Tongue (tissue), 2 donors: ENCODE measurements around the gene PPL. TPM values are rescaled to one million over a fixed set of nuclear protein-coding genes. Genes with fewer than 3 reads are reported as not detected.
"Not testable (repeated sequence)": the region's sequence is repeated elsewhere in the genome, so short reads cannot be mapped to it uniquely, and the experiment has no call there.

Experiments
- DNase-seq: peaks from one replicate; pipeline ENCODE4 v3.0.0-alpha.2; 2015
- total RNA-seq: library from RNA; depleted of rRNA; stranded (reverse); fragments of >200 nt; gene quantifications from one replicate; pipeline ENCODE4 v1.2.3, GENCODE V29; 2014

PPL gene
- total RNA-seq, 1 donor from 2014 or later: 105 TPM

DNA sequence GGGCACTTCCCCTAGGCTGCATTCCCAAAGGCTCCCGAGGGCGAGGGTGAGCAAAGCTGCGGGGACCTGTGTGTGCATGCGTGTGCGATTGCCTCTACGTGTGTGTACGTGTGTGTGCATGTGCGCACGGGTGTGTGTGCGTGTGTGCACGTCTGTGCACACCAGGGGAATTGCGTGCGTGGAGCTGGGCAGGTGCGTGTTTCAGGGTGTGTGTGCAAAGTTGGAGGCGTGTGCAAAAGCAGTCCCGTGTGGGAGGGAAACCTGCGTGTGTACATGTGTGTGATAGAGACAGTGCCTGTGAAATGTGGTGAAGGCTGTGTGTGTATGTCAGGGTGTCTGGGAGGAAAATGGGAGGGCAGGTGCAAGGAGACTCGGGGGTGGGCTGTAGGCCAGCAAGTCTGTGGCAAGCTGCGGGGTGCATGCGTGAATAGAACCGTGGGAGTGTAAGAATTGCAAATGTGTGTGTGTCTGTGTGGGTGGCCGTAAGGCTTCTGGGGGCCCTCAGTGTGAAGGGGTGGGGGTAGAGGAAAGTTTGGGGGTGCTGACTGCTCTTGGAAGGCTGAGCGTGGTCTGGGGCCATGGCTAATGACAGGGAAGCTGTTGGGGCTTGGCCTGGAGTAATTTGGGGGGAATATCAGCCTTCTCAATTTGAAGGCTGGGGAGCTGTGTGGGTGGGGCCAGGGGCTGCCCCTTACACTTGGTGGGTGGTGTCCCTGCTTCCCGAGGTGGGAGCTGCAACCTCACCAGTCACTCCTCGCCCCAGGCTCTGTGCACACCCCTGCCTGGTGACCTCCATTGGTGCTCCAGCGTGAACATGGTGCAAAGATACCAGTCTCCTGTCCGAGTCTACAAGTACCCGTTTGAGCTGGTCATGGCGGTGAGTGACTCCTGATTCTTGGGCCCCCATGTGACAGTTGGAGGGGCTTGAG, 21.8 kb upstream of the PPL start:
- no peak for DNase-seq

DNA sequence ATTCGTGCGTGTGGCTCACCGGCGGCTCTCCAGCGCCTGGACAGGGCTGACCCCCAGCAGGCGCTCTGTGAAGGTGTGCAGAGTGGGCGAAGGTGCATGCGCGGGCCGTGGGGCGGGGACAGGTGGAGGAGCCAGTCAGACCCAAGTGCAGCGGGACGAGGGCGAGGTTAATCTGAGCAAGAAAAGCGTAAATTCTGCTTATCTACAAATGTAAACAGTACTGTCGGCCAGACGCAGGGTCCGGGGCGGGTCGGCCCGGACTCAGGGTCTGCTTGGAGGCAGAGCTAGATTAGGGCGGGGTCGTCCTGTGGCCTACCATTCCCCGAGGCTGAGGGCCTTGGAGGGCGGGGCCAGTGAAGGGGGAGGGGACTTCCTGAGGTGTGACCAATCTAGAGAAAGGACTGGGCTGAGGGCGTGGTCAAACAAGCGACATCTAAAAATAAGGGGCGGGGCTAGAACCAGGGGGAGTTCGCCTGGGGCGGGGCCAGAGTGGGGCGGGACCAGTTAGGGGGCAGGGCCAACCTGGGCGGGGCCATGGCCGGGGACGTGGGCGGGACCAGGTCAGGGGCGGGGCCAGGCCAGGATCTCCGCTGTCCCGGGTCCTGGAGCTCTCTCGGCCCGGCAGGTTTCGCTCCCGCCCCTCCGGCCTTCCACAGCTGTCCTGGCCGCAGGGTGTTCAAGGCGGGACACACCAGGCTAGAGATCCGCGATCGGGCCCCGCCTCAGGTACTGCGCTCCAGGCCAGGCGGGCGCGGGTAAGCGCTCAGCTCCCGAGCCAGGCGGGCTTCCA, 21.0 kb upstream of the PPL start, which contains the start of gene SEC14L5:
Gene SEC14L5, plus strand, starts transcription at position 611 of the 790 bp plus-strand sequence. CDS start 994 bp downstream, outside the sequence.
- peak; percentile 98 for DNase-seq

- DNase-seq: no peak
These were observed 20.4 kb upstream of the PPL start for GRCh38 chr16:4957420-4957719.

- no peak for DNase-seq
These were observed 17.8 kb upstream of the PPL start for GRCh38 chr16:4954714-4955113.

DNA sequence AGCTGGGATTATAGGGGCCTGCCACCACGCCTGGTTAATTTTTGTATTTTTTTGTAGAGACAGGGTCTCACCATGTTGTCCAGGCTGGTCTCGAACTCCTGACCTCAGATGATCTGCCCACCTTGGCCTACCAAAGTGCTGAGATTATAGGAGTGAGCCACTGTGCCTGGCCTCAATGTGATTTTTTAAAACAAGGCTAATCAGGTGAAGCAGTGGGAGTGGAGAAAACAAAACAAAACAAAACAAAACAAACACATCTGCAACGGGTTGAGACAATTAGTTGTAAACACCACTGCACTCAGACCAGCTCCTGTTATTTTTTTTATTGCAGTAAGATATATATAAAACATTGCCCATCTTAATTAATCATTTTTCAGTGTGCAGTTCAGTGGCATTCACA, 14.6 kb upstream of the PPL start:
- not testable (repeated sequence) for DNase-seq

DNA sequence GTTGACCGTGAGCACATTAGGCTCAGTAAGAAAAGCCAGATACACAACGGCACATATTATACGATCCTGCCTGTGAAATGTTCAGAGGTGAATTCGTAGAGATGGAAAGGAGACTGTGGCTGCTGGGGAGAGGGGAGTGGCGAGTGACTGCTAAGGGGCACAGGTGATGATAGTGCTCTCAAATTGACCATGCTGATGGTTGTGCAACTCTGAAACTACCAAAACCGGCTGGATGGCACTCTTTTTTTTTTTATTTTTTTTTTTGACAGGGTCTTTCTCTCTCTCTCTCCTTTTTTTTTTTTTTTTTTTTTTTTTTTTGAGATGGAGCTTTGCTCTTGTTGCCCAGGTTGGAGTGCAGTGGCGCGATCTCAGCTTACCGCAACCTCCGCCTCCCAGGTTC, 13.0 kb upstream of the PPL start:
- DNase-seq: no peak

DNA sequence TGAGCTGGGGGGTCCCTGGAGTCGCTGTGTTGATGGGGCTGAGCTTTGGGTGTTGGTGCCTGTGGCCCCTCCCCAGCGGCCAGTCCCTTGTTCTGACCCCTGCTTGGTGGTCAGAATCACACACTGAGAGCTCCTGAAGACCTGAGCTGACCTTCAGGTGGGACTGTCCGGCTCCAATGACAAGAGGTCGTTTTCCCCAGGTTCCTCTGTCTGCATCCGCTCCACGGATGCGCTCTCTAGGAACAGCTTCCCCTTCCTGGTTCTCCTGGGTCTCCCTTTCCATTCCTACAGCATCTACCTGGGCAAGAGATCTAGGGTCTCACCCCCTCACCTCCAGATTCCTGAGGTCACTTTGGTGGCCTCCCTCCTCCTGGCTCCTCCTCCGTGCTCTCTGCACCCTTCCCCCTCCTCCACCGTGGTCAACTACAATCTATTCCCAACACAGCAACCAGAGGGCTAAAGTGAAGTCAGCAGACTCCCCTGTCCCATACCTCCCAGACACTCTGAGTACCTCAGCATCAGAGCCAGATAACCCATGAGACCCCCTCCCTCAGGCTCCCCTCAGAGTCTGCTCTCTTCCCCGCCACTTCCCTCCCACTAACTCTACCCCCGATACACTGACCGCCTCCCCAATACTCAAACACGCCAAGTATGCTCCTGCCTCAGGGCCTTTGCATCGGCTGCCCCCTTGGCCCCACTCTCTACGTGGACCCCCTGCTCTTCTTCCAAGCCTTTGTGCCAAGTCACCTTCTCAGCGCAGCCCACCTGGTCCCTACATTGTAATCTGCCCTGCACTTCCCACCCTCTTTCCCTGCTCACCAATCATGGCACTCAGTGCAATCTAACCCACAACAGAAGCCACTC, 12.2 kb upstream of the PPL start:
- DNase-seq: no peak

- peak; percentile 58 for DNase-seq
These were observed 11.0 kb upstream of the PPL start for GRCh38 chr16:4947722-4948503.

- no peak for DNase-seq
These were observed 10.0 kb upstream of the PPL start for GRCh38 chr16:4946917-4947316.

- DNase-seq: peak; percentile 54
These were observed 8.9 kb upstream of the PPL start for GRCh38 chr16:4945560-4946502.

- DNase-seq: peak; percentile 93
These were observed 7.7 kb upstream of the PPL start for GRCh38 chr16:4944333-4945281.

- DNase-seq: no peak
These were observed 5.5 kb upstream of the PPL start for GRCh38 chr16:4942481-4942880.

DNA sequence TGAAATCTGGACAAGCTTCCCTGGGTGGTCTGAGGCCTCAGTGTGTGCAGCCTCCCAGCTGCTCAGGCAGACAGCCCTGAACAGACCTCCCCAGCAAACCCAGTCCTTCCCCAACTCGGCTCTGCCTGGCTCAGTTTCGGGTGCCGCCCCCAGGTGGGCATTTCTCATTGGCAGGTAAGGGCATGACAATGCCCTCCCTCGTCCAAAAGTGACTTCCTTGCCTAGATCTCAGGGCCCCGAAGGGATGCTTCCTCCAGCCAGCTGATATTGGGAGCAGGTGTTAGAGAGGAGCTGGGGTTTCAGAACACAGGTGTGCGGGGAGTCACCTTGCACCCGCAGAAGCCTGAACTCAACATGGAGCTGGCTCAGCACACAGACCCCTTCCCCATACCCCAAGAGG, 3.8 kb upstream of the PPL start:
- no peak for DNase-seq

GRCh38 chr16:4938683-4939030, 1.7 kb upstream of the PPL start:
- no peak for DNase-seq

DNA sequence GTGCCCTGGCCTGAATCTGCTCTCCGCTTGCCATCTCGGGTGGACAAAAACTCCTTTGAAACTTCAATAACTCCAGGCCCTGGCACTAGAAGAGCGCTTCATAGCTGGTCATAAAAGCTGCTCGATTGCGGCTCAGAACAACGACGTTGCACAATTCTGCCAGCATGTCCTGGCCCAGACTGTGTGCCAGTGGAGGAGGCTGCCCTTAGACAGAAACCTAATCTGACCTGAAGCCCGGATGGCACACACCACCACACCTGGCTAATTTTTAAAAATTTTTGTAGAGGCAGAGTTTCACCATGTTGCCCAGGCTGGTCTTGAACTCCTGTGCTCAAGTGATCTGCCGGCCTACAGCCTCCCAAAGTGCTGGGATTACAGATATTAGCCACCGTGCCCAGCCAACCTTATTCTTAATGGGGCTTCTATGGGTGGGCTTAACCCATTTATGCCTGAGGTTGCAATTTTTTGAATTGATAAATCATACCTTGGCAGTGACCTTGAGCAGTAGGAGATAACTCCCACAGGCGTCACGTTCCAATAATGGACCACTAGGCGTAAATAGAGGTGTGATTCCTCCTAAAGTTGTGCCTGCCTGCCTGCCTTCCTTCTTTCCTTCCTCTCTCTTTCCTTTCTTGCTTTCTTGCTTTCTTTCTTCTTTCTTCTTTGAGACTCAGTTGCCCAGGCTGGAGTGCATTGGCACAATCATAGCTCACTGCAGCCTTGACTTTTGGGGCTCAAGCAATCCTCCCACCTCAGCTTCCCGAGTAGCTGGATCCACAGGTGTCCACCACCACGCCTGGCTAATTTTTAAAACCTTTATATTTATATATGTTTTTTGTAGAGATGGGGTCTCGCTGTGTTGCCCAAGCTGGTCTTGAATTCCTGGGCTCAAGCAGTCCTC, 1.1 kb upstream of the PPL start:
- no peak for DNase-seq

- DNase-seq: no peak
These were observed 562 bp downstream of the PPL start for GRCh38 chr16:4936181-4936990.

- no peak for DNase-seq
These were observed 1.6 kb downstream of the PPL start for GRCh38 chr16:4935241-4935855.
